ENCODE measurements around the gene HOXC10.

HOXC10 gene

DNA sequence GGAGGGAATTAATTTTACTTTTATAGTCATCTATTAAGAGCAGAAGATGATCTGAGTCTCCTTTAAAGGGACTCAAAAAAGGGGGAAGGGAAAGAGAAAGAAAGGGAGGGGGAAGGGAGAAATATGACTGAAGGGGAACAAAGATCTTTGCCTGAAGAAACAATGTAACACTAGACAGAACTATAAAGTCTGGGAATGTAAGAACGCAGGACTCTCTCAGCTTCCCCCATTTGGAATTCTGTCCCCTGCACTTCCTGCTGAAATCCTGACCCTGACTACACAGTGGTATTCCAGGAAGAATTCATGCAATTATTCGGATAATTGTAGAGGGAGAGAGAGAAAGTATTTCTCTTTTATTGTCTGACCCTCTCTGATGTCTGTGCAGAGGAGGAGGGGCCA, 20.6 kb upstream of the HOXC10 start:
- Histone ChIP-seq H3K4me1 (ENCODE audit: insufficient read depth, low read length) (peaks cover 5% of the 10 kb centered on the region), H2AFZ (ENCODE audit: low read depth, low read length) (no peak overlapping the region), H3K27me3 (ENCODE audit: insufficient read depth, low read length) (peaks cover 100% of the 10 kb centered on the region), H3K36me3 (ENCODE audit: insufficient read depth, low read length) (no peaks in the 10 kb centered on the region), H3K4me3 (ENCODE audit: low read length) (no peak overlapping the region), H3K9me3 (ENCODE audit: low read length) (peaks cover under 1% of the 10 kb centered on the region)

DNA sequence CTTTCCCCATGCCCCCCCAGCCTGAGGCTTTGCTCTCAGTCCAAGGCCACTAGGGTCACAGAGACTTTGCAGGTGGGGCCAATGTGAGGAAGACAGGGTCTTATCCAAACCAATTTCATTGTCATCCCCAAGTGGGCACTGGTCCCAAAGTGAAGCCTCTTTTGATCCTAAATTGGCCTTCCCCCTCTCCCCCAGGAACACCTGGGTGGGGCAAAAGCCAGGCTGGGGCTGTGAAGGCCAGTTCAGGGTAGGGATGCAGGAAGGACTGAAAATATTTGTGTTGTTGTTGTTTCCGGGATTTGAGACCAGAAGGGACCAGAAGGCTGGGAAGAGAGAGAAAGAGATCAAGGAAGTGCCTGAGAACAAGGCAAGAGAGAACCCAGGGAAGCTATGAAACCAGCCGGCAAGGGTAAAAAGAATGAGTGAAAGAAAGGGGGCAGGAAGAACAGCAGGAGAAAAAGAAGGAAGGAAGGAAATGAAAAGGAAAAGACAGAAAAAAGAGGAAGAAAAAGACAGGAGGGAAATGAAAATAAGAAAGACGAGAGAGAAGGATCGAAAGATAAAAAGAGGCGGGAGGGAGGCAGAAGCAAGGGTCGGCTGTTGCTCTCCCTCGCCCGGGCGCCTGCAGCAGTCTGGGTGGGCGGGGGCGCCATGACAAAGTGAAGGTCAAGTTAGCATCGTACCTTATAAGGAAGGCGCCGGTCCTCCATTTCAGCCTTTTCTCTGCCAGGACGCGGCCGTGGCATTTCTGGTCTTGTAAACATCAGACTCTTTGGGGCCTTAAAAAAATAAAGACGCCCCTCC, 19.5 kb upstream of the HOXC10 start:
- Histone ChIP-seq H3K36me3 (ENCODE audit: insufficient read depth, low read length) (no peaks in the 10 kb centered on the region), H3K4me3 (ENCODE audit: low read length) (no peak overlapping the region), H2AFZ (ENCODE audit: low read depth, low read length) (no peak overlapping the region), H3K4me1 (ENCODE audit: insufficient read depth, low read length) (peaks cover 5% of the 10 kb centered on the region), H3K27me3 (ENCODE audit: insufficient read depth, low read length) (peaks cover 100% of the 10 kb centered on the region), H3K9me3 (ENCODE audit: low read length) (no peaks in the 10 kb centered on the region)

DNA sequence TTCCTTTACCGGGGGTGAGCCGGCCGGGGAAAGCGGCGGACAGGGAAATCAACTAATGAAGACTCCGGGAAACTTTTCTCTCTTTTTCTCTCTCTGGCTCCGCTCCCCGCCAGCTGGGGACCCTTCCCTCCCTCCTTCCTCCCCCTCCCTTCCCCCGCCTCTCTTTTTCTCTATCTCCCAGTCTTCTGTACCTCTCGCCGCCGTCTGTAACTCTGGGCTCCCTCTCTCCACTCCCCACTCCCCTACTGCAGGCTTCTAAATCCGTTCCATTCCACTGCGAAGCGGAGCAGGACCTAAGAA, 18.9 kb upstream of the HOXC10 start:
- Histone ChIP-seq H3K4me3 (ENCODE audit: low read length) (no peak overlapping the region), H3K27me3 (ENCODE audit: insufficient read depth, low read length) (peaks cover 100% of the 10 kb centered on the region), H3K9me3 (ENCODE audit: low read length) (no peaks in the 10 kb centered on the region), H3K4me1 (ENCODE audit: insufficient read depth, low read length) (peaks cover 5% of the 10 kb centered on the region), H3K36me3 (ENCODE audit: insufficient read depth, low read length) (no peaks in the 10 kb centered on the region), H2AFZ (ENCODE audit: low read depth, low read length) (no peak overlapping the region)

DNA sequence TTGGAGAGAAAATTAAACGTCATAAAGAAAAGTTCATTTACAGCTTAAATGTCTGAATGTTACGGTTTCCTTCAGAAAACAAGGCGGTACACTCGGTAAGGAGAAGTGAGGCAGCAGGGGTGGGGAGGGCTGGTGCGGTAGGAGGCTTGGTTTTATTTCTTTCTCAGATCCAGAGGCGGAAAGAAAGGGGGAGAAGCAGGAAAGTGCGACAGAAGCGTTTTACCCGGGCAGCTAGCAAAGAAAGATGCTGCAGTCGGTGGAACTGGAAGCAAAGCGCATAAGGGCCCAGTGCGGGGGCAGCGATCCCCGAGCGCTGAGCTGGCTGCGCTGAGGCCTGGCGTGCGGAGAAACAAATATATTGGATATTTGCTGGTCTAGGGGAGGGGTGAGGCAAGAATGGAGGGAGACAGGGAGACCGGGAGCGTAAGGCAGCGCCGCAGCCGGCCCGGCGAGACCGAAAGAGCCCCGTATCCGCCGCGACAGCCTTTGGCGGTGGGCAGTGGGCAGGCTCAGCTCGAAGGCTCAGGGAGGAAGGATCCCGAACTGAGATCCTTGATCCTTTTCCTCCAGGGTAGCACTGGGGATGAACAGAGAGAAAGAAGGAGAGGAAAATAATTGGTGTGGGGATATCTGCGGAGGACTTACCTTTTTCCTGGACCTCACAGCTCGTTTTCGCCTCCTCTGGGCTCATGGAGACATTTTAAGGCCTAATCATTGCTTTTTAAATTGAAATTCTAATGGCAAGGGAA, 18.4 kb upstream of the HOXC10 start:
- peaks cover 100% of the 10 kb centered on the region for H3K27me3 ChIP-seq (ENCODE audit: insufficient read depth, low read length)
- H3K4me3 ChIP-seq (ENCODE audit: low read length) = no peak overlapping the region
- H3K9me3 ChIP-seq (ENCODE audit: low read length) = peaks cover 2% of the 10 kb centered on the region
- H2AFZ ChIP-seq (ENCODE audit: low read depth, low read length) = no peak overlapping the region
- H3K4me1 ChIP-seq (ENCODE audit: insufficient read depth, low read length) = peaks cover 5% of the 10 kb centered on the region
- H3K36me3 ChIP-seq (ENCODE audit: insufficient read depth, low read length) = no peaks in the 10 kb centered on the region

DNA sequence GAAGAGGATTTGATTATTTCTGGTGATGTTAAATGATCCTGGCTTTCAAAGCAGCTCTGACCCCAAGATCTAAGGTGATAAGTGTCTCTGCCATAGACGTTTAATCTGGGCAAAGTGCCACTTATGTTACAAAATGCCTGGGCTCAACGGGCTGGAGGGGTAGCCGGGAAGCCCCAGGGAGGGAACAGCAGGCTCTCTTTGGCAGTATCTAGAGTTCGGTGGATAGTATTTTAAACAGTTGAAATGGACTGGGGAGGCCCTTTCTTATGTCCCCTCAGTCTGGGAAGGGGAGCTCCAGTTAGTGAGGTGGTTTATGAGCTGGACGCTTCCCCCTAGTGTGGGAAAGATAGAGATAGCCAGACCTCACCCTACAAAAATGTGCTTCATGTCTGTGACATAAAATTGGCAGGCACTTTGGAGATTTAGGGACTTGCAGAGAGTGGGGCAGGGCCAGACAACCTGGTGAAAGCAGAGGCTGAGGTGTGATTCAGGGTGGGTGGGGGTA, 17.5 kb upstream of the HOXC10 start:
- peaks cover 2% of the 10 kb centered on the region for H3K9me3 ChIP-seq (ENCODE audit: low read length)
- H3K27me3 ChIP-seq (ENCODE audit: insufficient read depth, low read length) = peaks cover 100% of the 10 kb centered on the region
- H3K4me3 ChIP-seq (ENCODE audit: low read length) = no peak overlapping the region
- H3K4me1 ChIP-seq (ENCODE audit: insufficient read depth, low read length) = peaks cover 5% of the 10 kb centered on the region
- no peaks in the 10 kb centered on the region for H3K36me3 ChIP-seq (ENCODE audit: insufficient read depth, low read length)
- H2AFZ ChIP-seq (ENCODE audit: low read depth, low read length) = no peak overlapping the region

DNA sequence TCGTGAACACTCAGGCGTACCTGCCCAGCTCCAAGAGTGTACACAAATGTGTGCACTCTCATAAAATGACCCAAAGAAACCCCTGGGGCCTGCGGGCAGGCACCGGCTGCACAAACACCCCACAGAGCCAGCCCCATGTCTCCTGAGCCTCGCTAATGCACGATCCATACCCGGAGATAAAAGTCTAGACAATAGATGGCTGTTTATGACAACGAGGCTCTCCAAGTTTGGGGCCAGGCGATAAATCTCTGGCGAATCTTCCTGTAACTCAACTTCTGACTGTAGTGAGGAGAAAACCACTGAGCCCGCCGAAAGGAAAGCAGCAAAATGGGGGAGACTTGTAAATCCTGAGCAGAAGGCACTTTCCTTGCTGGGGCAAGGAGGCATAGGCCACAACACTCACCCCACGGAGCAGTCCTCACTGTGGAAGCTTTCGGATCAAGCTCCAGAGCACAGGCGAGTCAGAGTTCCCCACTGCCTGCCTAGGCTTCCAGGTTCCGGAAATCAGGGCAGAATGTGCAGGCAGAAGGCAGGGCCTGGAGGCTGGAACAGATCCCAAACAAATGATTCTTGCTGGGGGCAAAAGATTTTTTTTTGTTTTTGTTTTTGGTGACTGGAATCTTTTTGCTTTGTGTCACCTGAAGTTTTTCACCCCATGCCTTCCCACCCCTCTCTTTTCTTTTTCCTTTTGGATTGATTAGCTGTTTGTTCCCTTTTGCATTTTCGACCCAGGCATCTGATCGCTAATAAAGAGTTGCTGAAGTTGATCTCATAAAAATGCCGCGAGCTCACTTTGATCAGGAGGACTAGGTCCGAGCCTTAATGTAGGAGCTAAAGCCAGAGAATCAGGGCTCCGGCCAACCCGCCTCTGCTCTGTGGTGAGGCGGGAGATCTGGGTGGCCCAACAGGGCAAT, 16.5 kb upstream of the HOXC10 start:
- no peak overlapping the region for H2AFZ ChIP-seq (ENCODE audit: low read depth, low read length)
- no peak overlapping the region for H3K4me3 ChIP-seq (ENCODE audit: low read length)
- peaks cover 2% of the 10 kb centered on the region for H3K9me3 ChIP-seq (ENCODE audit: low read length)
- H3K27me3 ChIP-seq (ENCODE audit: insufficient read depth, low read length) = peaks cover 100% of the 10 kb centered on the region
- H3K4me1 ChIP-seq (ENCODE audit: insufficient read depth, low read length) = peaks cover 5% of the 10 kb centered on the region
- H3K36me3 ChIP-seq (ENCODE audit: insufficient read depth, low read length) = no peaks in the 10 kb centered on the region

DNA sequence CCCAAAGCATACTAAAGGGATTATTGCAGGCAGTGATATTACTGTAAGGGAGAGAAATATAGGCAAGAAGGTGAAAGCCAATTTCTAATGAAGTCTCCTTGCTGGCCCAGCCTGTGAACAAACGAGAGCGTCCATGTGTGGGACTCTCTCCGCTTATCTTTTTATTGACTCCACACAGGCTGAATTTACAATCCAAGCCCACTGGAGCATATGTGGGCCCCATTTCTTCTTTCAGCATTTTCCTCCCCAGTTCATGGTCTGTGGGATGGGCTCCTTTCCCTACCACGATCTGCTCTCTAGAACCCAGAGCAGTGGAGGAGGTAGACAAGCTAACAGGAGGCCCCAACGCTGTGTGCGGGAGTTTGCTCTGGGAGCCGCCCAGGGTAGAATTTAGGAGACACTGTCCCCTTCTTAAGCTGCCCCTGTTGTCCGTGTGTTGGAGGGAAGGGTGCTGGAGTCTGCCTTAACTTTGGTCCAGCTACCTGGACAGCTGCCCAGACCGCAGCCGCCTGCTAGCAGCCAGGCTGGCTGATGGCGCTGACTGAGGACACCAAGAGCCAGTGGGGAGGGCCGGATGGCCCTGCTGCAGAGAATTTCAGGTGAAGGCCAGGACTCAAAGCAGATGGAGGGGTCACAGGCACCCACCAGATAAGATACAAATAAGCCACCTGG, 15.2 kb upstream of the HOXC10 start:
- Histone ChIP-seq H3K27me3 (ENCODE audit: insufficient read depth, low read length) (peaks cover 100% of the 10 kb centered on the region), H3K4me1 (ENCODE audit: insufficient read depth, low read length) (peaks cover 5% of the 10 kb centered on the region), H3K9me3 (ENCODE audit: low read length) (peaks cover 2% of the 10 kb centered on the region), H3K4me3 (ENCODE audit: low read length) (no peak overlapping the region), H2AFZ (ENCODE audit: low read depth, low read length) (no peak overlapping the region), H3K36me3 (ENCODE audit: insufficient read depth, low read length) (no peaks in the 10 kb centered on the region)

DNA sequence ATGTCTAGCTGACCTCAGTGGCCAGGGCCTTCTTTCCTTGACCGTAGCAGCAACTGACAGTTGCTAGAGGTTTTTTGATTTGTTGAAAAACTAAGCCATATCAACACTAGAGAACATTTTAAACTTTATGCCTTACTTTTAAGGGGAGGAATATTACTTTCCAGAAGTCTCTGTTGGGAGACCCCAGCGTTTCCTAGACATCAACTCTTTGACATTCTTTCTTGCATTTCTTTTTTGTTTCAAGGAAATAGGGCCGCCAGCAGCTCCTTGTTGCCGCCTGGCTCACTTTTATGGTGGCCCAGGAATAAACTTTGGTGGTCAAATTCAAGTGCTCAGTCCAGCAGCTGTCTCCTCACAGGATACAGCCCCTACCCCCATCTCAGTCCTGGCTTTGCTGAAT, 14.5 kb upstream of the HOXC10 start:
- no peaks in the 10 kb centered on the region for H3K36me3 ChIP-seq (ENCODE audit: insufficient read depth, low read length)
- peaks cover 2% of the 10 kb centered on the region for H3K9me3 ChIP-seq (ENCODE audit: low read length)
- H3K4me1 ChIP-seq (ENCODE audit: insufficient read depth, low read length) = peaks cover 5% of the 10 kb centered on the region
- H3K4me3 ChIP-seq (ENCODE audit: low read length) = no peak overlapping the region
- H2AFZ ChIP-seq (ENCODE audit: low read depth, low read length) = no peak overlapping the region
- peaks cover 98% of the 10 kb centered on the region for H3K27me3 ChIP-seq (ENCODE audit: insufficient read depth, low read length)

DNA sequence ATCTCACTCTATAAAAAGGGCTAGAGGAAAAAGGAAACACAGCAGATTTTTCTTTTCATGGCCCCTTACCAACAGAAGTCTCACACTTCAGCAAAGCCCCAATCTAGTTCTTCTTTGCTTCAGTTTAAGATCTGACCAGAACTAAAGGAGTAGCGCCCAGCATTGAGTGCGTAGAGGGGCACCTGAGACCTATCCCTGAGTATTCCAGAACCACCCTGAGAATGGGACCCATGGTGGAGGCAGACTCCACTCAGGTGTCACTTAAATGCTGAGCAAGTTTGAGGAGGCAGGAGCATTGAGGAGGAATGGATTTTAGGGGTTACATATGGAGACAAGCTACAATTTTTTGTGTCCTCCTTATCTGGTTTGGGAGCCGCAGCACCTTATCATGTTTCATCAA, 13.8 kb upstream of the HOXC10 start:
- Histone ChIP-seq H3K4me3 (ENCODE audit: low read length) (no peak overlapping the region), H3K4me1 (ENCODE audit: insufficient read depth, low read length) (peaks cover 5% of the 10 kb centered on the region), H3K36me3 (ENCODE audit: insufficient read depth, low read length) (no peaks in the 10 kb centered on the region), H2AFZ (ENCODE audit: low read depth, low read length) (no peak overlapping the region), H3K9me3 (ENCODE audit: low read length) (peaks cover 4% of the 10 kb centered on the region), H3K27me3 (ENCODE audit: insufficient read depth, low read length) (peaks cover 98% of the 10 kb centered on the region)

DNA sequence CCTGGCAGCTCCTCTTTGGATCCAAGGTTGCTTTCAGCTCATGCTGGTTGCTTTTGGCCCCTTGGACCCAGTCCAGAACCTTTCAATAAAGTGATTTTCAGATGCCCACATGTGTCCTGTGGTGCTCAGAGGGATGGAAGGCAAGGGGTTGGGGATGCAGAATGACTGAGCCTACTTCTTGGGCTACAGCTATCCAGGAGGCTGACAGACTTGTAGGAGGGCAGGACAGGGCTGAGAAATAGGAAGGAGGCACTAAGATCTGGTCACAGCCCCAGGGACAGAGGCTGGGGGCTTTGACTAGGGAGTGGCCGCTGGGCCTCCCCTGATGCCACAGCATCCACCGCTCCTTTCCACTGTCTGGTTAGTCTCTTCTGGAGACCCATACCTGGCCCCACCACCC, 13.3 kb upstream of the HOXC10 start:
- H3K4me3 ChIP-seq (ENCODE audit: low read length) = no peak overlapping the region
- peaks cover 4% of the 10 kb centered on the region for H3K9me3 ChIP-seq (ENCODE audit: low read length)
- H3K27me3 ChIP-seq (ENCODE audit: insufficient read depth, low read length) = peaks cover 98% of the 10 kb centered on the region
- no peaks in the 10 kb centered on the region for H3K36me3 ChIP-seq (ENCODE audit: insufficient read depth, low read length)
- no peaks in the 10 kb centered on the region for H3K4me1 ChIP-seq (ENCODE audit: insufficient read depth, low read length)
- H2AFZ ChIP-seq (ENCODE audit: low read depth, low read length) = no peak overlapping the region

DNA sequence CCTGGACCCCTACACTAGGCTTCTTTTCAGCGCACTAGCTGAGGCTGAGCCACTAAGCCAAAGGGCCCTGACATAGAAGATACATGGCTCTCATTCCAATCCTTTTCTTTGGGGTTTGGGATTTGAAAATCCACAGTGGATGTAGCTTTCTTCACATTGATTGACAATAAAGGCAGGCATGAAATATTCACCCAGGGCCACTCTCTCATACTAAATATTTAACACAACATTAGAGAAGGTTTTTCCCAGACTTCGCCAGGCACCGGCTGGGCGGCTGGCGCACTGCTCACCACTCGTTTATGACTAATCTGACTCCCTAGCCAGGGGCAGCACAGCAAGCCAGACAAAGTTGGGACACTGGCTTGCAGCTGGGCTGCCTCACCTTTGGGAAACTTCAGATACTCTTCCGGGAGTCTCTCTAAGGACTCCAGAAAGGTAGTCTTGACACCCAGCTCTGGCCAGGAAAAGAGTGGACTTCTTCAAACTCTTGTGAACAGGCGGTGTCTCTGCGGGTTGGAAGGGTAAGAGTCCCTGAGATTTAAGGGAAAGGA, 12.7 kb upstream of the HOXC10 start:
- Histone ChIP-seq H3K9me3 (ENCODE audit: low read length) (peaks cover 4% of the 10 kb centered on the region), H2AFZ (ENCODE audit: low read depth, low read length) (no peak overlapping the region), H3K36me3 (ENCODE audit: insufficient read depth, low read length) (no peaks in the 10 kb centered on the region), H3K4me3 (ENCODE audit: low read length) (no peak overlapping the region), H3K4me1 (ENCODE audit: insufficient read depth, low read length) (no peaks in the 10 kb centered on the region), H3K27me3 (ENCODE audit: insufficient read depth, low read length) (peaks cover 98% of the 10 kb centered on the region)

DNA sequence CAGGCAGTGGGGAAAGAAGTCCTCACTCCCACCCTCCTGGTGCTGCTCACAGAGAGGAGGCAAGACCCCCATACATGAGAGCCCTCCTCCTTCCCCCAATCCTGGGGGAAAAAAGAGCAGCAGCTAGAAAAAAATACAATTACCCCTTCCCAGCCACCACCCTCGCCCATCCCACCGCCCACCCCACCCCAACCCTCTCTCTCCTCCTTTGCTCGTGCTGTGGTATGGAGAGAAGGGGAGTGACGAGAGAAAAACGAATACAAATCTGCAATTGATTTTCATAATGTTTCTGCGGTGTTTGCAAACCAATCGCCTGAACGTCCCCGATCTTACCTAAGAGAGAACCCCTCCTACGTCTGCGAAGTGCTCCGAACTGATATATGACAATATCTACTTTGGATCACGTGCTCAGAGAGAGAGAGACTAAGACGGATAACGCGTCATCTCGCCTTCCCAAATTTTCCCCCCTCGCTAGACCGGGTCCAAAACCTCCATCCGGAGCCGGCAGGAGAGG, 12.2 kb upstream of the HOXC10 start, which contains the start of gene HOXC11:
TSS of gene HOXC11 (plus strand) at position 405 of the 514 bp plus-strand sequence. CDS start 116 bp downstream, outside the sequence.
- H3K4me3 ChIP-seq (ENCODE audit: low read length) = no peak within 1 kb of the TSS
- peaks cover 4% of the 10 kb centered on the region for H3K9me3 ChIP-seq (ENCODE audit: low read length)
- H2AFZ ChIP-seq (ENCODE audit: low read depth, low read length) = no peak within 1 kb of the TSS
- no peaks in the 10 kb centered on the region for H3K36me3 ChIP-seq (ENCODE audit: insufficient read depth, low read length)
- peaks cover 98% of the 10 kb centered on the region for H3K27me3 ChIP-seq (ENCODE audit: insufficient read depth, low read length)
- H3K4me1 ChIP-seq (ENCODE audit: insufficient read depth, low read length) = no peaks in the 10 kb centered on the region
